Sigmoid colon (tissue), 4 donors: ENCODE data around the gene MTUS2.

Source experiments
- CTCF ChIP-seq, 4 experiments: fragments of 450-650 bp in 3 of 4; fragments of 200-600 bp in 1 of 4; IDR thresholded peaks; one replicate each; pipeline ENCODE4 v1.5.1; 2016 to 2019; ENCODE audit warnings: antibody characterized with exemption in 4 of 4, mild to moderate bottlenecking in 3 of 4, moderate library complexity in 2 of 4
- EP300 ChIP-seq, 4 donors: sonication (generic); formaldehyde crosslinking; IDR thresholded peaks; one replicate each; pipeline ENCODE4 v1.6.1; 2017; ENCODE audit warnings: antibody characterized with exemption in 4 of 4

GRCh38 chr13:29490561-29490885 lies 670.4 kb downstream of the MTUS2 start:
- TF ChIP-seq CTCF (IDR thresholded peaks at IDR 0.05), result no peak
- no peak for TF ChIP-seq EP300 (IDR thresholded peaks at IDR 0.05)
